GM19193 (cell line): ENCODE measurements around the gene KISS1.

Experiments used
- POLR2A ChIP-seq: IDR thresholded peaks from 4 replicates; pipeline ENCODE4 v1.6.1; 2011; ENCODE audit not compliant: insufficient read depth, insufficient read length; ENCODE audit errors: extremely low read depth

KISS1 gene

GRCh38 chr1:204222006-204222763 lies 25.9 kb upstream of the KISS1 start:
- TF ChIP-seq POLR2A, result no peak

GRCh38 chr1:204221271-204221670 lies 25.0 kb upstream of the KISS1 start:
- no peak for TF ChIP-seq POLR2A

- TF ChIP-seq POLR2A, result no peak
Observed at GRCh38 chr1:204219971-204220616, 23.8 kb upstream of the KISS1 start.

- TF ChIP-seq POLR2A, result no peak
Observed at GRCh38 chr1:204218552-204218951, 22.3 kb upstream of the KISS1 start.

GRCh38 chr1:204217648-204218000 lies 21.3 kb upstream of the KISS1 start:
- no peak for TF ChIP-seq POLR2A

- no peak for TF ChIP-seq POLR2A
Observed at GRCh38 chr1:204216880-204217647, 20.8 kb upstream of the KISS1 start.

- TF ChIP-seq POLR2A, result no peak
Observed at GRCh38 chr1:204216236-204216635, 19.9 kb upstream of the KISS1 start.

GRCh38 chr1:204213668-204214662 lies 17.7 kb upstream of the KISS1 start, which contains the start of gene GOLT1A:
GOLT1A (minus strand) TSS chr1:204213988; CDS start chr1:204213906, 82 bp downstream.
- no peak for TF ChIP-seq POLR2A

GRCh38 chr1:204212715-204213114 lies 16.4 kb upstream of the KISS1 start:
- no peak for TF ChIP-seq POLR2A

- no peak for TF ChIP-seq POLR2A
Observed at GRCh38 chr1:204211046-204211445, 14.8 kb upstream of the KISS1 start.

GRCh38 chr1:204207136-204207616 lies 10.9 kb upstream of the KISS1 start:
- no peak for TF ChIP-seq POLR2A

- no peak for TF ChIP-seq POLR2A
Observed at GRCh38 chr1:204206121-204206520, 9.8 kb upstream of the KISS1 start.

GRCh38 chr1:204205486-204205885 lies 9.2 kb upstream of the KISS1 start:
- TF ChIP-seq POLR2A, result no peak

GRCh38 chr1:204204944-204205343 lies 8.7 kb upstream of the KISS1 start:
- no peak for TF ChIP-seq POLR2A
